ENCODE results near the gene TMEM107. TPM values are rescaled to one million over a fixed set of nuclear protein-coding genes. Genes with fewer than 3 reads are reported as not detected.
A peak's percentile ranks its signal among the peaks of the same experiment; 100 is the strongest.

TMEM107 gene
- total and polyA plus RNA-seq, 2 donors (not counting 1 experiment from before 2014, with no cell fraction given) = 9.8 to 36.0 TPM

- peak within 1 kb of the TSS; percentile 73 for H2AFZ ChIP-seq (ENCODE audit: low read length)
- H3K4me3 ChIP-seq (replicated peaks in 1 of 4; ENCODE audit: control extremely low read depth in 1 of 4, insufficient read depth in 1 of 4, low read depth in 3 of 4, low read length in 4 of 4) = peak within 1 kb of the TSS; percentile 62 to 90 (median 64)
- no peaks in the 10 kb centered on the region for H3K79me2 ChIP-seq (ENCODE audit: control insufficient read depth, insufficient read depth, low read length)
- no peaks in the 10 kb centered on the region for H3K9me3 ChIP-seq (ENCODE audit: control insufficient read depth, insufficient read depth, low read depth, low read length)
- H3K36me3 ChIP-seq (ENCODE audit: control insufficient read depth, insufficient read depth, low read length) = no peaks in the 10 kb centered on the region
- TF ChIP-seq CTCF (conservative IDR thresholded peaks at IDR 0.05 in 1 of 2, IDR thresholded peaks at IDR 0.05 in 1 of 2; ENCODE audit: low read depth in 1 of 2, low read length in 2 of 2) (no peak), EZH2 (IDR thresholded peaks at IDR 0.05; ENCODE audit: low read length, missing control alignments) (no peak)
- peak within 1 kb of the TSS; percentile 89 for H3K4me2 ChIP-seq (ENCODE audit: extremely low read depth, insufficient read depth, low read length)
- H4K20me1 ChIP-seq (ENCODE audit: control insufficient read depth, extremely low read depth, insufficient read depth, low read length) = no peaks in the 10 kb centered on the region
- DNase-seq (ENCODE audit: low read depth in 2 of 2) = peak in 1 of 2 donors; percentile 49
- H3K27ac ChIP-seq (ENCODE audit: insufficient read depth, low read length) = peak within 1 kb of the TSS; percentile 42
- H3K4me1 ChIP-seq (ENCODE audit: control insufficient read depth, extremely low read depth, insufficient read depth, low read length) = peaks cover 5% of the 10 kb centered on the region
- H3K27me3 ChIP-seq (ENCODE audit: control insufficient read depth, insufficient read depth, low read length) = no peaks in the 10 kb centered on the region
- peak within 1 kb of the TSS; percentile 28 for H3K9ac ChIP-seq (ENCODE audit: insufficient read depth, low read length)
These were observed 52.4 kb downstream of the TMEM107 start, which contains the start of gene HES7 for GRCh38 chr17:8123695-8124349. TSS of gene HES7 (minus strand) at chr17:8124106. CDS start at chr17:8124084, 22 bp downstream.

GRCh38 chr17:8122924-8123694 is 53.1 kb downstream of the TMEM107 start:
- no peaks in the 10 kb centered on the region for H3K79me2 ChIP-seq (ENCODE audit: control insufficient read depth, insufficient read depth, low read length)
- peak overlapping the region; percentile 28 for H3K9ac ChIP-seq (ENCODE audit: insufficient read depth, low read length)
- peak; percentile 39 to 47 for DNase-seq (ENCODE audit: low read depth in 2 of 2)
- H3K36me3 ChIP-seq (ENCODE audit: control insufficient read depth, insufficient read depth, low read length) = no peaks in the 10 kb centered on the region
- H2AFZ ChIP-seq (ENCODE audit: low read length) = peak overlapping the region; percentile 73
- H3K4me2 ChIP-seq (ENCODE audit: extremely low read depth, insufficient read depth, low read length) = peak overlapping the region; percentile 89
- H3K4me1 ChIP-seq (ENCODE audit: control insufficient read depth, extremely low read depth, insufficient read depth, low read length) = peaks cover 10% of the 10 kb centered on the region
- peak overlapping the region; percentile 62 to 90 (median 64) for H3K4me3 ChIP-seq (replicated peaks in 1 of 4; ENCODE audit: control extremely low read depth in 1 of 4, insufficient read depth in 1 of 4, low read depth in 3 of 4, low read length in 4 of 4)
- no peaks in the 10 kb centered on the region for H3K27me3 ChIP-seq (ENCODE audit: control insufficient read depth, insufficient read depth, low read length)
- TF ChIP-seq EZH2 (IDR thresholded peaks at IDR 0.05; ENCODE audit: low read length, missing control alignments) (no peak), CTCF (conservative IDR thresholded peaks at IDR 0.05 in 1 of 2, IDR thresholded peaks at IDR 0.05 in 1 of 2; ENCODE audit: low read depth in 1 of 2, low read length in 2 of 2) (no peak)
- H3K9me3 ChIP-seq (ENCODE audit: control insufficient read depth, insufficient read depth, low read depth, low read length) = no peaks in the 10 kb centered on the region
- H4K20me1 ChIP-seq (ENCODE audit: control insufficient read depth, extremely low read depth, insufficient read depth, low read length) = no peaks in the 10 kb centered on the region
- H3K27ac ChIP-seq (ENCODE audit: insufficient read depth, low read length) = peak overlapping the region; percentile 42

Other genes starting within 250 kb of the TMEM107 start
- 0.26 and 0.33 TPM in 2 replicates for gene KCNAB3, start 246.5 kb downstream of the TMEM107 start, total RNA-seq
- gene KCNAB3, start 246.5 kb downstream of the TMEM107 start, polyA plus RNA-seq = 0.69 and 1.3 TPM in 2 replicates
- gene TRAPPC1, start 244.4 kb downstream of the TMEM107 start, total RNA-seq = 38.3 and 61.9 TPM in 2 replicates
- gene TRAPPC1, start 244.4 kb downstream of the TMEM107 start, polyA plus RNA-seq = 342 and 409 TPM in 2 replicates
- 12.8 and 17.2 TPM in 2 replicates for gene CNTROB, start 244.2 kb downstream of the TMEM107 start, total RNA-seq
- 12.6 and 20.8 TPM in 2 replicates for gene CNTROB, start 244.2 kb downstream of the TMEM107 start, polyA plus RNA-seq
- not detected in 2 replicates for gene GUCY2D, start 173.8 kb downstream of the TMEM107 start, total RNA-seq
- not detected in 2 replicates for gene GUCY2D, start 173.8 kb downstream of the TMEM107 start, polyA plus RNA-seq
- not detected in 2 replicates for gene ALOX15B, start 137.3 kb downstream of the TMEM107 start, total RNA-seq
- not detected in 2 replicates for gene ALOX15B, start 137.3 kb downstream of the TMEM107 start, polyA plus RNA-seq
- not detected in 2 replicates for gene ALOX12B, start 88.7 kb downstream of the TMEM107 start, total RNA-seq
- gene ALOX12B, start 88.7 kb downstream of the TMEM107 start, polyA plus RNA-seq = not detected in 2 replicates
- gene ALOXE3, start 57.9 kb downstream of the TMEM107 start, total RNA-seq = not detected in 2 replicates
- 0.01 and 0.03 TPM in 2 replicates for gene ALOXE3, start 57.9 kb downstream of the TMEM107 start, polyA plus RNA-seq
- gene HES7, start 52.3 kb downstream of the TMEM107 start, total RNA-seq = under 0.01 TPM in 1 of 2 replicates, not detected in the other
- not detected in 2 replicates for gene HES7, start 52.3 kb downstream of the TMEM107 start, polyA plus RNA-seq
- 3.1 and 6.9 TPM in 2 replicates for gene PER1, start 24.0 kb downstream of the TMEM107 start, total RNA-seq
- 2.5 and 4.1 TPM in 2 replicates for gene PER1, start 24.0 kb downstream of the TMEM107 start, polyA plus RNA-seq
- 3.6 and 8.1 TPM in 2 replicates for gene VAMP2, start 13.4 kb downstream of the TMEM107 start, total RNA-seq
- 12.2 and 14.2 TPM in 2 replicates for gene VAMP2, start 13.4 kb downstream of the TMEM107 start, polyA plus RNA-seq
- 6.9 and 11.4 TPM in 2 replicates for gene BORCS6, start 13.8 kb upstream of the TMEM107 start, total RNA-seq
- 2.8 and 2.9 TPM in 2 replicates for gene BORCS6, start 13.8 kb upstream of the TMEM107 start, polyA plus RNA-seq
- gene AURKB, start 34.2 kb upstream of the TMEM107 start, total RNA-seq = 0.26 and 8.4 TPM in 2 replicates
- gene AURKB, start 34.2 kb upstream of the TMEM107 start, polyA plus RNA-seq = 7.5 and 37.8 TPM in 2 replicates
- gene CTC1, start 71.7 kb upstream of the TMEM107 start, total RNA-seq = 4.6 and 5.0 TPM in 2 replicates
- gene CTC1, start 71.7 kb upstream of the TMEM107 start, polyA plus RNA-seq = 4.7 and 6.9 TPM in 2 replicates
- 9.4 and 11.3 TPM in 2 replicates for gene PFAS, start 72.9 kb upstream of the TMEM107 start, total RNA-seq
- gene PFAS, start 72.9 kb upstream of the TMEM107 start, polyA plus RNA-seq = 9.8 and 20.8 TPM in 2 replicates
- 12.1 and 15.4 TPM in 2 replicates for gene RANGRF, start 112.3 kb upstream of the TMEM107 start, total RNA-seq
- gene RANGRF, start 112.3 kb upstream of the TMEM107 start, polyA plus RNA-seq = 19.8 and 25.9 TPM in 2 replicates
- gene SLC25A35, start 119.0 kb upstream of the TMEM107 start, total RNA-seq = 0.77 and 1.7 TPM in 2 replicates
- 1.1 and 2.7 TPM in 2 replicates for gene SLC25A35, start 119.0 kb upstream of the TMEM107 start, polyA plus RNA-seq
- not detected in 2 replicates for gene ARHGEF15, start 133.9 kb upstream of the TMEM107 start, total RNA-seq
- not detected in 2 replicates for gene ARHGEF15, start 133.9 kb upstream of the TMEM107 start, polyA plus RNA-seq
- not detected in 2 replicates for gene ODF4, start 163.5 kb upstream of the TMEM107 start, total RNA-seq
- not detected in 2 replicates for gene ODF4, start 163.5 kb upstream of the TMEM107 start, polyA plus RNA-seq
- gene RPL26, start 206.8 kb upstream of the TMEM107 start, total RNA-seq = 2,663 and 4,635 TPM in 2 replicates
- gene RPL26, start 206.8 kb upstream of the TMEM107 start, polyA plus RNA-seq = 3,934 and 4,116 TPM in 2 replicates
- gene RNF222, start 221.4 kb upstream of the TMEM107 start, total RNA-seq = not detected in 2 replicates
- gene RNF222, start 221.4 kb upstream of the TMEM107 start, polyA plus RNA-seq = not detected in 2 replicates

Data from fibroblast of lung (primary cell).